Mesendoderm (in vitro differentiated cells): ENCODE measurements around the gene ZNF425.

ENCODE experiments used
- DNase-seq: peaks from one replicate; pipeline ENCODE4 v3.0.0; 2013
- H2AK5ac ChIP-seq: 2 replicates; pipeline ENCODE4 v1.6.1; 2013; ENCODE audit warnings: low read length, inconsistent platforms
- H2BK120ac ChIP-seq: 2 replicates; pipeline ENCODE4 v1.6.1; 2013; ENCODE audit warnings: low read depth, mild to moderate bottlenecking, low read length, moderate library complexity, mixed read lengths
- H2BK15ac ChIP-seq: replicated peaks from 2 replicates; pipeline ENCODE4 v1.6.1; 2013; ENCODE audit warnings: low read depth, mild to moderate bottlenecking, moderate library complexity
- H2BK5ac ChIP-seq: 2 replicates; pipeline ENCODE4 v1.6.1; 2013; ENCODE audit warnings: low read length, inconsistent platforms
- H3K18ac ChIP-seq: 2 replicates; pipeline ENCODE4 v1.6.1; 2013; ENCODE audit warnings: mild to moderate bottlenecking, low read length, mixed read lengths
- H3K23ac ChIP-seq: one replicate; pipeline ENCODE4 v1.6.1; 2013; ENCODE audit warnings: low read length
- H3K27ac ChIP-seq: 2 replicates; pipeline ENCODE4 v1.5.1; 2013; ENCODE audit warnings: low read depth, mild to moderate bottlenecking, inconsistent platforms, low read length, moderate library complexity
- H3K27me3 ChIP-seq: 2 replicates; pipeline ENCODE4 v1.6.1; 2013; ENCODE audit warnings: low read length, control low read depth, mild to moderate bottlenecking, inconsistent platforms; ENCODE audit not compliant: insufficient read depth, poor library complexity
- H3K36me3 ChIP-seq: 2 replicates; pipeline ENCODE4 v1.6.1; 2013; ENCODE audit warnings: low read length, inconsistent platforms; ENCODE audit not compliant: control insufficient read depth, insufficient read depth
- H3K4ac ChIP-seq: one replicate; pipeline ENCODE4 v1.6.1; 2013; ENCODE audit warnings: low read depth, mild to moderate bottlenecking, low read length, moderate library complexity
- H3K4me1 ChIP-seq: 2 replicates; pipeline ENCODE4 v1.6.1; 2013; ENCODE audit warnings: low read depth, low read length, inconsistent platforms; ENCODE audit not compliant: control insufficient read depth
- H3K4me2 ChIP-seq: 2 replicates; pipeline ENCODE4 v1.6.1; 2013; ENCODE audit warnings: low read length
- H3K4me3 ChIP-seq: 2 replicates; pipeline ENCODE4 v1.5.1; 2013; ENCODE audit warnings: mild to moderate bottlenecking, low read length
- H3K56ac ChIP-seq: one replicate; pipeline ENCODE4 v1.6.1; 2013; ENCODE audit warnings: low read length
- H3K79me1 ChIP-seq: 2 replicates; pipeline ENCODE4 v1.6.1; 2013; ENCODE audit warnings: low read length, inconsistent platforms
- H3K79me2 ChIP-seq: 2 replicates; pipeline ENCODE4 v1.6.1; 2013; ENCODE audit warnings: mild to moderate bottlenecking, low read length; ENCODE audit not compliant: control insufficient read depth, insufficient read depth
- H3K9ac ChIP-seq: 2 replicates; pipeline ENCODE4 v1.6.1; 2013; ENCODE audit warnings: low read length, inconsistent platforms
- H4K5ac ChIP-seq: one replicate; pipeline ENCODE4 v1.6.1; 2013; ENCODE audit warnings: low read length
- H4K8ac ChIP-seq: one replicate; pipeline ENCODE4 v1.6.1; 2013; ENCODE audit warnings: low read depth, mild to moderate bottlenecking, control low read depth, low read length, moderate library complexity
- WGBS: extraction: QIAGEN DNeasy Blood & Tissue Kit; methylation state at CpG from one replicate; pipeline ENCODE4 v1.1.7; 2013; ENCODE audit warnings: low lambda C conversion rate, missing lambda C conversion rate; ENCODE audit not compliant: insufficient coverage; ENCODE audit errors: extremely low coverage; 5-methylcytosine and 5-hydroxymethylcytosine counted together

The ZNF425 gene

DNA sequence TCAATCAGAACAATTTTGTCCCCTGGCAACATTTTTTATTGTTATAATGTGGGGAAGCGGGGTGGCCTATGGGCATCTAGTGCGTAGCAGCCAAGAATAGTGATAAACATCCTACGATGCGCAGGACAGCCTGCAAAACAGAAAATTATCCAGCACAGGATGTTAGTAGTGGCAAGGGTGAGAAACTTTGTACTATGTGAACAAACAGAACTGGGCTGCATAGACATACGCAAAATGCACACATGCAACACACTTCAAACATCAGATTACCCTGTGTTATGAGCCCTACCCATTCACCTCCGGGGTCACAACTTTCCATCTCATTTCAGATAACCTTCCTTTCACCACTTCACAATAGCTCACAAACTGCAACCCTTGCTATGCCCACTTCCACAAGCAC lies 38.7 kb downstream of the ZNF425 start:
- Histone ChIP-seq H2AK5ac (no peak overlapping the region), H2BK15ac (no peak overlapping the region), H3K79me1 (peaks cover 3% of the 10 kb centered on the region), H3K23ac (no peak overlapping the region), H3K4me3 (no peak overlapping the region), H3K4me2 (no peak overlapping the region), H3K4me1 (peaks cover 2% of the 10 kb centered on the region), H4K5ac (no peak overlapping the region), H3K56ac (no peak overlapping the region), H4K8ac (no peak overlapping the region), H2BK120ac (no peak overlapping the region), H2BK5ac (no peak overlapping the region), H3K4ac (no peak overlapping the region), H3K36me3 (no peaks in the 10 kb centered on the region), H3K27ac (no peak overlapping the region), H3K9ac (no peak overlapping the region), H3K27me3 (no peaks in the 10 kb centered on the region), H3K18ac (no peak overlapping the region), H3K79me2 (peaks cover 5% of the 10 kb centered on the region)
- DNase-seq: no peak
- WGBS: no CpG with 5 or more reads among the region's 6 CpGs

DNA sequence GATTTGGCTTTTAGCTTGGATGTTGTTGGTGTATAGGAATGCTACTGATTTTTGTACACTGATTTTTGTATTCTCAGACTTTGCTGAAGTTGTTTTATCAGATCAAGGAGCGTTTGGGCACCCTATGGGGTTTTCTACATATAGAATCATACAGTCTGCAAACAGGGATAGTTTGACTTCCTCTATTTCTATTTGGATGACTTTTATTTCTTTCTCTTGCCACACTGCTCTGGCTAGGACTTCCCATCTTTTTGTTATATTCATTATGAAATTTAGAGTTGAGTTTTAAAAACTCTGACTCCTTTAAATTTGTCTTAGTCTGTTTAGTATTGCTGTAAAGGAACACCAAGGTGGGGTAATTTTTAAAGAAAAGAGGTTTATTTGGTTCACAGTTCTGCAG lies 40.3 kb downstream of the ZNF425 start:
- no peak overlapping the region for H2AK5ac ChIP-seq
- H3K79me1 ChIP-seq: peaks cover 3% of the 10 kb centered on the region
- no CpG with 5 or more reads among the region's 1 CpG for WGBS
- H3K79me2 ChIP-seq: peaks cover 5% of the 10 kb centered on the region
- no peaks in the 10 kb centered on the region for H3K36me3 ChIP-seq
- H3K4me3 ChIP-seq: no peak overlapping the region
- H2BK5ac ChIP-seq: no peak overlapping the region
- H3K27ac ChIP-seq: no peak overlapping the region
- no peaks in the 10 kb centered on the region for H3K27me3 ChIP-seq
- H3K56ac ChIP-seq: no peak overlapping the region
- H4K8ac ChIP-seq: no peak overlapping the region
- H3K23ac ChIP-seq: no peak overlapping the region
- H3K4me1 ChIP-seq: no peaks in the 10 kb centered on the region
- no peak overlapping the region for H4K5ac ChIP-seq
- H3K4me2 ChIP-seq: no peak overlapping the region
- H3K9ac ChIP-seq: no peak overlapping the region
- H2BK120ac ChIP-seq: no peak overlapping the region
- H3K18ac ChIP-seq: no peak overlapping the region
- H2BK15ac ChIP-seq: no peak overlapping the region
- no peak for DNase-seq
- H3K4ac ChIP-seq: no peak overlapping the region

DNA sequence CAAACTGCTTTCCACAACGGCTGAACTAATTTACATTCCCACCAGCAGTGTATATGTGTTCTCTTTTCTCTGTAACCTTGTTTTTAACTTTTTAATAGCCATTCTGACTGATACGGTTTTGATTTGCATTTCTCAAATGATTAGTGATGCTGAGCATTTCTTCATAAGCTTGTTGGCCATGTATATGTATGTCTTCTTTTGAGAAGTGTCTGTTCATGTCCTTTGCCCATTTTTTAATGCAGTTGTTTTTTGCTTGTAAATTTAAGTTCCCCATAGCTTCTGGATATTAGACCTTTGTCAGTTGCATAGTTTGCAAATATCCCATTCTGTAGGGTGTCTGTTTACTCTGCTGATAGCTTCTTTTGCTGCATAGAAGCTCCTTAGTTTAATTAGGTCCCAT lies 41.7 kb downstream of the ZNF425 start:
- Histone ChIP-seq H3K4me3 (no peak overlapping the region), H3K18ac (no peak overlapping the region), H4K5ac (no peak overlapping the region), H3K9ac (no peak overlapping the region), H2BK120ac (no peak overlapping the region), H3K27me3 (no peaks in the 10 kb centered on the region), H3K36me3 (no peaks in the 10 kb centered on the region), H4K8ac (no peak overlapping the region), H2BK15ac (no peak overlapping the region), H3K79me2 (peaks cover 3% of the 10 kb centered on the region), H3K23ac (no peak overlapping the region), H3K56ac (no peak overlapping the region), H3K79me1 (peaks cover 3% of the 10 kb centered on the region), H3K4me2 (no peak overlapping the region), H2BK5ac (no peak overlapping the region), H2AK5ac (no peak overlapping the region), H3K4me1 (no peaks in the 10 kb centered on the region), H3K27ac (no peak overlapping the region), H3K4ac (no peak overlapping the region)
- no peak for DNase-seq
- no CpG with 5 or more reads among the region's 2 CpGs for WGBS

DNA sequence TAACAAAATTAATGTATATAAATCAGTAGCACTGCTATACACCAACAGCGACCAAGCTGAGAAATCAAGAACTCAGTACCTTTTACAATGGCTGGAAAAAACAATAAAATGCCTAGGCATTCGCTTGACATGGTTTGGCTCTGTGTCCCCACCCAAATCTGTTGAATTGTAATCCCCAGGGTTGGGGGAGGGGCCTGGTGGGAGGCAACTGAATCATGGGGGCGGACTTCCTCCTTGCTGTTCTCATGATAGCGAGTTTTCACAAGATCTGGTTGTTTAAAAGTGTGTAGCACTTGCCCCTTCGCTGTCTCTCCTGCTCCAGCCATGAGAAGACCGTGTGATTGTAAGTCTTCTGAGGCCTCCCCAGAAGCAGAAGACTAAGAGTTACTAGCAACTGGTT lies 44.2 kb downstream of the ZNF425 start:
- H3K4me3 ChIP-seq: no peak overlapping the region
- no CpG with 5 or more reads among the region's 6 CpGs for WGBS
- H3K9ac ChIP-seq: no peak overlapping the region
- H3K27ac ChIP-seq: no peak overlapping the region
- H4K8ac ChIP-seq: no peak overlapping the region
- no peak overlapping the region for H2AK5ac ChIP-seq
- no peaks in the 10 kb centered on the region for H3K27me3 ChIP-seq
- no peaks in the 10 kb centered on the region for H3K79me1 ChIP-seq
- no peak overlapping the region for H3K18ac ChIP-seq
- H3K23ac ChIP-seq: no peak overlapping the region
- DNase-seq: peak; percentile 44
- no peaks in the 10 kb centered on the region for H3K4me1 ChIP-seq
- no peak overlapping the region for H2BK15ac ChIP-seq
- H3K56ac ChIP-seq: no peak overlapping the region
- H3K4ac ChIP-seq: no peak overlapping the region
- no peaks in the 10 kb centered on the region for H3K36me3 ChIP-seq
- H2BK120ac ChIP-seq: no peak overlapping the region
- H3K4me2 ChIP-seq: no peak overlapping the region
- no peak overlapping the region for H2BK5ac ChIP-seq
- H3K79me2 ChIP-seq: no peaks in the 10 kb centered on the region
- H4K5ac ChIP-seq: no peak overlapping the region

DNA sequence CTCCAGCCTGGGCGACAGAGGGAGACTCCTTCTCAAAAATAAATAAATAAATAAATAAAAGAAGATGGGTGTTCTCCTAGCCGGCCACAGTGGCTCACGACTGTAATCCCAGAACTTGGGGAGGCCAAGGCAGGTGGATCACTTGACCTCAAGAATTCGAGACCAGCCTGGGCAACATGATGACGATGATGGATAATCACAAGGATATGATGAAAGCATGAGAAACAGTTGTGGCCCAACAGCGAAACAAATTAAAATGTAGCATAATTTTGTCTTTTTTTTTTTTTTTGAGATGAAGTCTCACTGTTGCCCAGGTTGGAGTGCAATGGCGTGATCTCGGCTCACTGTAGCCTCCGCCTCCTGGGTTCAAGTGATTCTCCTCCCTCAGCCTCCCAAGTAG lies 48.5 kb downstream of the ZNF425 start:
- no peak overlapping the region for H3K4me2 ChIP-seq
- H2BK5ac ChIP-seq: no peak overlapping the region
- no peak overlapping the region for H3K56ac ChIP-seq
- no peak overlapping the region for H3K9ac ChIP-seq
- no peak overlapping the region for H2BK15ac ChIP-seq
- no peak overlapping the region for H3K4ac ChIP-seq
- H3K23ac ChIP-seq: no peak overlapping the region
- no peak overlapping the region for H4K5ac ChIP-seq
- H2BK120ac ChIP-seq: no peak overlapping the region
- no peak overlapping the region for H3K4me3 ChIP-seq
- H3K4me1 ChIP-seq: no peaks in the 10 kb centered on the region
- H3K18ac ChIP-seq: no peak overlapping the region
- H3K27ac ChIP-seq: no peak overlapping the region
- H3K79me1 ChIP-seq: no peaks in the 10 kb centered on the region
- H3K27me3 ChIP-seq: no peaks in the 10 kb centered on the region
- peaks cover 1% of the 10 kb centered on the region for H3K36me3 ChIP-seq
- H4K8ac ChIP-seq: no peak overlapping the region
- WGBS: no CpG with 5 or more reads among the region's 9 CpGs
- no peak overlapping the region for H2AK5ac ChIP-seq
- DNase-seq: no peak
- no peaks in the 10 kb centered on the region for H3K79me2 ChIP-seq

DNA sequence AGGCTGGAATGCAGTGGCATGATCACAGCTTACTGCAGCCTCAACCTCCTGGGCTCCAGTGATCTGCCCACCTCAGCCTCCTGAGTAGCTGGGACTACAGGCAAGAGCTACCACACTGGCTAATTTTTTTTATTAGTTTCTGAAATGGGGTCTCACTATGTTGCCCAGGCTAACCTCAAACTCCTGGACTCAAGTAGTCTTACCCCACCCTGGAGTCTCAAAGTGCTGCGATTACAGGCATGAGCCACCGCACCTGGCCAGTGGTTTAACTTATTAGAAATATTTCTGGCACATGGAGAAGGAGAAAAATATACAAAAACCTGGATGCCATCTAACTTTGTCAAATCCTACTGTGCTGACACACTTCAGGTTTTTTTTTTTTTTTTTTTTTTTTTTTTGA lies 50.8 kb downstream of the ZNF425 start:
- peaks cover 1% of the 10 kb centered on the region for H3K79me1 ChIP-seq
- no peak overlapping the region for H3K9ac ChIP-seq
- no peak overlapping the region for H3K4ac ChIP-seq
- H3K79me2 ChIP-seq: no peaks in the 10 kb centered on the region
- H3K18ac ChIP-seq: no peak overlapping the region
- H4K5ac ChIP-seq: no peak overlapping the region
- no peak overlapping the region for H2BK15ac ChIP-seq
- no peak overlapping the region for H3K23ac ChIP-seq
- H4K8ac ChIP-seq: no peak overlapping the region
- H3K56ac ChIP-seq: no peak overlapping the region
- no CpG with 5 or more reads among the region's 2 CpGs for WGBS
- H3K4me3 ChIP-seq: no peak overlapping the region
- no peak overlapping the region for H3K27ac ChIP-seq
- H3K27me3 ChIP-seq: no peaks in the 10 kb centered on the region
- no peak overlapping the region for H2BK5ac ChIP-seq
- no peaks in the 10 kb centered on the region for H3K4me1 ChIP-seq
- H3K36me3 ChIP-seq: peaks cover 4% of the 10 kb centered on the region
- no peak overlapping the region for H2BK120ac ChIP-seq
- H3K4me2 ChIP-seq: no peak overlapping the region
- no peak for DNase-seq
- H2AK5ac ChIP-seq: no peak overlapping the region
